PC-9 (cell line): ENCODE results near the gene CD200.

Experiments
- CTCF ChIP-seq: fragments of 200-600 bp; sonication (generic); conservative IDR thresholded peaks from 2 replicates; pipeline ENCODE4 v1.6.1; 2017; ENCODE audit warnings: mixed run types, antibody characterized with exemption, mild to moderate bottlenecking, moderate library complexity
- EZH2 ChIP-seq: fragments of 200-600 bp; sonication (generic); IDR thresholded peaks from 2 replicates; pipeline ENCODE4 v1.8.0; 2017; ENCODE audit warnings: antibody characterized with exemption, low read depth

- no peak for TF ChIP-seq CTCF
- TF ChIP-seq EZH2 = no peak
These were observed 19.8 kb downstream of the CD200 start for GRCh38 chr3:112352720-112353119.
